ENCODE results near the gene FUBP1. TPM values are rescaled to one million over a fixed set of nuclear protein-coding genes. Genes with fewer than 3 reads are reported as not detected.

Gene FUBP1
- total and polyA plus RNA-seq, 2 of the 8 experiments (the other 6 are each of a cell fraction or from before 2014, with no cell fraction given) = 184 to 201 TPM

GRCh38 chr1:78009836-78010235 lies 31.0 kb upstream of the FUBP1 start:
- Histone ChIP-seq H3K4me1 (replicated peaks in 1 of 4; ENCODE audit: control insufficient read depth in 3 of 4, insufficient read depth in 4 of 4, low read length in 3 of 4) (peaks cover 0 to 3% (median under 1%) of the 10 kb centered on the region in 4 experiments; a peak in 3 of 7 replicates), H3K4me2 (ENCODE audit: insufficient read depth in 1 of 2, low read depth in 2 of 2, low read length in 2 of 2) (no peak overlapping the region)

More at GRCh38 chr1:78009836-78010235, 31.0 kb upstream of the FUBP1 start:
- Histone ChIP-seq H3K27me3 (replicated peaks in 1 of 4; ENCODE audit: control insufficient read depth in 3 of 4, extremely low read depth in 1 of 4, insufficient read depth in 3 of 4, low read length in 3 of 4) (no peaks in the 10 kb centered on the region), H4K91ac (replicated peaks; ENCODE audit: insufficient read length, low read length) (no peak overlapping the region), H3K4me3 (ENCODE audit: extremely low read depth in 1 of 4, insufficient read depth in 2 of 4, low read depth in 3 of 4, low read length in 4 of 4) (no peak overlapping the region), H2AK5ac (ENCODE audit: low read depth, low read length) (no peak overlapping the region), H2BK20ac (ENCODE audit: low read length) (no peak overlapping the region), H3K9me3 (ENCODE audit: insufficient read depth in 2 of 2, low read depth in 1 of 2, low read length in 1 of 2) (no peaks in the 10 kb centered on the region), H2AFZ (ENCODE audit: low read length) (no peak overlapping the region), H2BK15ac (ENCODE audit: low read length) (no peak overlapping the region), H3K14ac (ENCODE audit: insufficient read length) (no peak overlapping the region), H3K79me2 (ENCODE audit: control insufficient read depth in 1 of 2, insufficient read depth in 2 of 2, low read length in 2 of 2) (peaks cover 0 to 3% of the 10 kb centered on the region in 2 experiments; a peak in 1 of 4 replicates), H3K79me1 (ENCODE audit: low read depth, low read length) (no peaks in the 10 kb centered on the region), H3K23ac (ENCODE audit: insufficient read length) (no peak overlapping the region), H3K56ac (replicated peaks; ENCODE audit: insufficient read length, low read depth, low read length) (no peak overlapping the region), H3K4ac (replicated peaks; ENCODE audit: insufficient read length, low read depth, low read length) (no peak overlapping the region), H3K18ac (ENCODE audit: extremely low read depth, low read length) (no peak overlapping the region), H3K23me2 (ENCODE audit: low read depth, low read length) (no peaks in the 10 kb centered on the region), H4K20me1 (replicated peaks in 1 of 2; ENCODE audit: control insufficient read depth in 1 of 2, insufficient read depth in 2 of 2, low read length in 2 of 2) (no peaks in the 10 kb centered on the region), H3K9ac (replicated peaks in 1 of 4; ENCODE audit: extremely low read depth in 1 of 4, low read depth in 3 of 4, low read length in 3 of 4) (no peak overlapping the region), H2BK120ac (replicated peaks; ENCODE audit: low read depth, low read length) (no peak overlapping the region), H2BK5ac (ENCODE audit: low read depth, low read length) (no peak overlapping the region), H3K27ac (ENCODE audit: low read depth, low read length) (no peak overlapping the region), H4K8ac (ENCODE audit: extremely low read depth, insufficient read depth, low read length) (no peak overlapping the region), H4K5ac (ENCODE audit: insufficient read length, low read depth, low read length) (no peak overlapping the region), H3K36me3 (ENCODE audit: control insufficient read depth in 2 of 4, insufficient read depth in 4 of 4, low read length in 3 of 4) (no peaks in the 10 kb centered on the region), H2BK12ac (ENCODE audit: low read depth, low read length) (no peak overlapping the region)
- CTCF ChIA-PET (ENCODE audit: partially characterized antibody) = interaction anchor here (1.4 kb wide), 1 partner anchor 104 kb away, joined by 5 read pairs; no protein-coding TSS in a partner anchor
- 87% methylated on average over 3 of the region's 3 CpGs; no CpG with 5 or more reads in 1 of the 2 experiments for WGBS, 2 experiments (ENCODE audit: extremely low coverage in 1 of 2, insufficient coverage in 1 of 2, insufficient read length in 1 of 2, insufficient replicate concordance in 2 of 2, low coverage in 1 of 2, low lambda C conversion rate in 2 of 2, missing lambda C conversion rate in 1 of 2)
- FAIRE-seq (no peak), DNase-seq (ENCODE audit: low read depth in 1 of 2, low spot score in 2 of 2) (no peak)
- POLR2A ChIA-PET (ENCODE audit: partially characterized antibody) = no interaction called here
- TF ChIP-seq SAP30 (IDR thresholded peaks at IDR 0.05; ENCODE audit: insufficient read depth, insufficient replicate concordance, low read length) (no peak), JUN (IDR thresholded peaks at IDR 0.05; ENCODE audit: low read depth, low read length) (no peak), EGR1 (IDR thresholded peaks at IDR 0.05; ENCODE audit: borderline replicate concordance, low read depth, low read length) (no peak), YY1 (IDR thresholded peaks at IDR 0.05; ENCODE audit: low read depth, low read length) (no peak), CHD1 (IDR thresholded peaks at IDR 0.05; ENCODE audit: low read depth, low read length) (no peak), SIN3A (conservative IDR thresholded peaks at IDR 0.05 in 1 of 2, IDR thresholded peaks at IDR 0.05 in 1 of 2; ENCODE audit: low read depth in 1 of 2, low read length in 2 of 2) (no peak)

All from H1 (cell line).